SK-N-SH (cell line): Measurements from ENCODE around the gene PRKCH. TPM values are rescaled to one million over a fixed set of nuclear protein-coding genes. Genes with fewer than 3 reads are reported as not detected.

ENCODE experiments used
- CTCF ChIA-PET: fragments of 300-600, 350-600 bp; formaldehyde crosslinking; extraction: SDS; loops from one replicate; lab custom pipeline; 2021; lab: Yijun Ruan, JAX
- POLR2A ChIA-PET: fragments of 350-600 bp; sonication (Branson Sonifier 250); formaldehyde crosslinking; extraction: SDS; loops from one replicate; lab custom pipeline; 2020; ENCODE audit warnings: antibody characterized with exemption, inconsistent platforms; lab: Yijun Ruan, JAX
- DNase-seq: peaks from one replicate; pipeline ENCODE4 v3.0.0; 2012
- H2AFZ ChIP-seq: fragments of 200-600 bp; sonication (generic); 2 replicates; pipeline ENCODE4 v1.8.1; 2016; ENCODE audit warnings: antibody characterized with exemption, mild to moderate bottlenecking, low read depth
- H3F3A ChIP-seq: fragments of 200-600 bp; sonication (generic); replicated peaks from 2 replicates; pipeline ENCODE3; 2016; ENCODE audit warnings: antibody characterized with exemption, mild to moderate bottlenecking; ENCODE audit not compliant: insufficient read depth
- H3K27ac ChIP-seq, 2 experiments: fragments of 200-500 bp in 1 of 2; fragments of 200-600 bp in 1 of 2; sonication (Bioruptor generic) in 1 of 2; sonication (generic), shearing (Covaris generic) in 1 of 2; 2 replicates each; pipeline versions ENCODE4 v1.5.1 to v1.6.1; 2014 to 2016; ENCODE audit warnings: low read depth in 2 of 2, inconsistent platforms in 1 of 2, low read length in 1 of 2, mild to moderate bottlenecking in 1 of 2, mixed read lengths in 1 of 2
- H3K27me3 ChIP-seq: fragments of 200-600 bp; sonication (generic), shearing (Covaris generic); 2 replicates; pipeline ENCODE4 v1.6.1; 2016; ENCODE audit warnings: mixed run types; ENCODE audit not compliant: insufficient read depth
- H3K36me3 ChIP-seq, 2 experiments: fragments of 200-500 bp in 1 of 2; fragments of 200-600 bp in 1 of 2; sonication (Bioruptor generic) in 1 of 2; sonication (generic) in 1 of 2; replicated peaks in 1 of 2; 2 replicates each; pipeline versions ENCODE3 to v1.5.1; 2014 to 2016; ENCODE audit warnings: low read length in 1 of 2, mild to moderate bottlenecking in 1 of 2; ENCODE audit not compliant: insufficient read depth in 2 of 2, control insufficient read depth in 1 of 2
- H3K4me1 ChIP-seq, 2 experiments: fragments of 200-500 bp in 1 of 2; fragments of 200-600 bp in 1 of 2; sonication (Bioruptor generic) in 1 of 2; sonication (generic), shearing (Covaris generic) in 1 of 2; 2 replicates each; pipeline versions ENCODE4 v1.5.1 to v1.6.1; 2014 to 2016; ENCODE audit warnings: low read depth in 1 of 2, low read length in 1 of 2, mixed run types in 1 of 2; ENCODE audit not compliant: insufficient read depth in 2 of 2, control insufficient read depth in 1 of 2
- H3K4me2 ChIP-seq: fragments of 200-600 bp; sonication (generic), shearing (Covaris generic); 2 replicates; pipeline ENCODE4 v1.6.1; 2017; ENCODE audit warnings: mixed run types
- H3K4me3 ChIP-seq, 2 experiments: fragments of 200-500 bp in 1 of 2; fragments of 200-600 bp in 1 of 2; sonication (Bioruptor generic) in 1 of 2; sonication (generic), shearing (Covaris generic) in 1 of 2; 2 replicates each; pipeline versions ENCODE4 v1.5.1 to v1.8.1; 2014 to 2016; ENCODE audit warnings: low read depth in 2 of 2, inconsistent platforms in 1 of 2, low read length in 1 of 2, mild to moderate bottlenecking in 1 of 2, mixed read lengths in 1 of 2, moderate library complexity in 1 of 2
- H3K79me2 ChIP-seq: fragments of 200-600 bp; sonication (generic); 2 replicates; pipeline ENCODE4 v1.8.1; 2017; ENCODE audit warnings: mild to moderate bottlenecking; ENCODE audit not compliant: insufficient read depth
- H3K9ac ChIP-seq: fragments of 200-600 bp; sonication (generic); 2 replicates; pipeline ENCODE4 v1.6.1; 2017; ENCODE audit warnings: mixed run types
- H3K9me2 ChIP-seq: fragments of 200-600 bp; sonication (generic); 2 replicates; pipeline ENCODE4 v1.6.1; 2017; ENCODE audit warnings: mixed run types
- H3K9me3 ChIP-seq: fragments of 200-600 bp; sonication (generic); 2 replicates; pipeline ENCODE4 v1.6.1; 2017; ENCODE audit warnings: mixed run types, mild to moderate bottlenecking, moderate library complexity
- H4K20me1 ChIP-seq: fragments of 200-600 bp; sonication (generic); 2 replicates; pipeline ENCODE4 v1.6.1; 2017; ENCODE audit warnings: mild to moderate bottlenecking, mixed run types; ENCODE audit not compliant: insufficient read depth
- CHD2 ChIP-seq: fragments of 150-350 bp; IDR thresholded peaks from 2 replicates; pipeline ENCODE4 v1.6.1; 2018; ENCODE audit warnings: low read length; ENCODE audit not compliant: partially characterized antibody
- FOSL2 ChIP-seq: IDR thresholded peaks from 2 replicates; pipeline ENCODE4 v1.4.0; 2012; ENCODE audit warnings: low read depth, mild to moderate bottlenecking, moderate library complexity, borderline replicate concordance
- GABPA ChIP-seq: IDR thresholded peaks from 2 replicates; pipeline ENCODE4 v1.4.0; 2012; ENCODE audit warnings: low read depth, mild to moderate bottlenecking
- GATA2 ChIP-seq: sonication (generic); formaldehyde crosslinking; IDR thresholded peaks from 2 replicates; pipeline ENCODE4 v1.5.0; 2020; ENCODE audit warnings: mild to moderate bottlenecking, missing genetic modification reagents
- MAX ChIP-seq: IDR thresholded peaks from 2 replicates; pipeline ENCODE4 v1.4.0; 2012; ENCODE audit warnings: low read depth
- MXI1 ChIP-seq: IDR thresholded peaks from 2 replicates; pipeline ENCODE4 v1.6.1; 2012; ENCODE audit warnings: mild to moderate bottlenecking, low read depth, low read length, improper control_type of control experiment
- NFIC ChIP-seq: IDR thresholded peaks from 2 replicates; pipeline ENCODE4 v1.4.0; 2012; ENCODE audit warnings: borderline replicate concordance
- POLR2AphosphoS5 ChIP-seq: IDR thresholded peaks from 2 replicates; pipeline ENCODE4 v1.6.1; 2012; ENCODE audit warnings: low read depth, low read length
- REST ChIP-seq: IDR thresholded peaks from 2 replicates; pipeline ENCODE4 v1.6.1; 2012; ENCODE audit warnings: mild to moderate bottlenecking, low read depth, low read length, moderate library complexity
- RFX5 ChIP-seq: IDR thresholded peaks from 2 replicates; pipeline ENCODE4 v1.6.1; 2012; ENCODE audit warnings: mild to moderate bottlenecking, improper control_type of control experiment, low read length
- RXRA ChIP-seq: IDR thresholded peaks from 2 replicates; pipeline ENCODE4 v1.4.0; 2012; ENCODE audit warnings: low read depth, mild to moderate bottlenecking, borderline replicate concordance
- SMC3 ChIP-seq: IDR thresholded peaks from 2 replicates; pipeline ENCODE4 v1.6.1; 2012; ENCODE audit warnings: low read depth, low read length, improper control_type of control experiment
- WGBS: methylation state at CpG from one replicate; pipeline ENCODE4 v1.1.6; 2017; ENCODE audit warnings: low lambda C conversion rate; 5-methylcytosine and 5-hydroxymethylcytosine counted together
- polyA plus RNA-seq, 3 experiments: library from polyadenylated mRNA; depleted of rRNA; stranded (reverse); fragments of >200 nt; gene quantifications; 2 replicates each; pipeline ENCODE4 v1.2.3, GENCODE V29; 2012
- TF ChIP-seq, protein P1 (sequence below): fragments of 150-350 bp; IDR thresholded peaks from 2 replicates; pipeline ENCODE4 v1.6.1; 2016; ENCODE audit warnings: mild to moderate bottlenecking, low read depth, low read length

The PRKCH gene
- polyA plus RNA-seq, 1 of the 3 experiments (the other 2 are of a cell fraction): 4.2 TPM

DNA sequence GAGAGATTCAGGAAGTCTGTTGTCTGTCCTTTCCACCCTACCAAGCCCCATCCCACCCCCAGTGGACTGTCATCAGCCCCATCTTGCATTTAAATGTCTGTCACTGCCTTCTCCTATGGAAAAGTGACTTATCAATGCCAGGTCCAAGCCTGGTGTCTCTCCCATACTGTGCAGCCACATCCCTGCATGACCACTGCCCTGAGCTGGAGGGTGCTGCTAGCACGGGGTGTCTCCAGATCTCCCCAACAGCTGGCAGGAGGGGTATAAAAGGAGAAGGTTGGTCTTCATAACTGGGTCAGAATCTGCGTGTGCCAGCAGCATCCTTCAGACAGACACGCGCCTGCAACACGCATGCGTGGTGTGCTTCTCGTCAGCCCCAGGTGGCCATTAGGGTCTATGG is 219.6 kb downstream of the PRKCH start:
- H2AFZ ChIP-seq: no peak overlapping the region

More for the DNA sequence above, 219.6 kb downstream of the PRKCH start:
- no peaks in the 10 kb centered on the region for H3K36me3 ChIP-seq
- POLR2A ChIA-PET: no interaction called here
- peaks cover 18% of the 10 kb centered on the region for H3F3A ChIP-seq
- CTCF ChIA-PET: no interaction called here
- no peaks in the 10 kb centered on the region for H3K9me3 ChIP-seq
- no peaks in the 10 kb centered on the region for H3K9me2 ChIP-seq
- TF ChIP-seq POLR2AphosphoS5 (no peak), RFX5 (no peak), CHD2 (no peak), GABPA (no peak), GATA2 (CRISPR knock-in tag) (no peak), FOSL2 (no peak), RXRA (no peak), NFIC (no peak), MAX (no peak), MXI1 (no peak), REST (no peak), SMC3 (no peak)
- TF ChIP-seq, protein P1, sequence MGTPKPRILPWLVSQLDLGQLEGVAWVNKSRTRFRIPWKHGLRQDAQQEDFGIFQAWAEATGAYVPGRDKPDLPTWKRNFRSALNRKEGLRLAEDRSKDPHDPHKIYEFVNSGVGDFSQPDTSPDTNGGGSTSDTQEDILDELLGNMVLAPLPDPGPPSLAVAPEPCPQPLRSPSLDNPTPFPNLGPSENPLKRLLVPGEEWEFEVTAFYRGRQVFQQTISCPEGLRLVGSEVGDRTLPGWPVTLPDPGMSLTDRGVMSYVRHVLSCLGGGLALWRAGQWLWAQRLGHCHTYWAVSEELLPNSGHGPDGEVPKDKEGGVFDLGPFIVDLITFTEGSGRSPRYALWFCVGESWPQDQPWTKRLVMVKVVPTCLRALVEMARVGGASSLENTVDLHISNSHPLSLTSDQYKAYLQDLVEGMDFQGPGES: no peak
- no peak for DNase-seq
- peaks cover 18 to 27% of the 10 kb centered on the region in 2 experiments for H3K4me1 ChIP-seq
- no peak overlapping the region for H3K4me3 ChIP-seq
- no peak overlapping the region for H3K9ac ChIP-seq
- H3K4me2 ChIP-seq: no peak overlapping the region
- H3K27me3 ChIP-seq: no peaks in the 10 kb centered on the region
- H4K20me1 ChIP-seq: no peaks in the 10 kb centered on the region
- H3K79me2 ChIP-seq: no peaks in the 10 kb centered on the region
- H3K27ac ChIP-seq: peak overlapping the region in 1 of 2 experiments; percentile 51; a peak in 1 of 4 replicates
- 100% methylated on average over 2 of the region's 7 CpGs for WGBS
